BE2C (cell line): Measurements from ENCODE around the gene TMSB4X.

Experiments used
- DNase-seq: peaks from one replicate; pipeline ENCODE4 v3.0.0-alpha.2; 2020
- H3K27me3 ChIP-seq: fragments of 250-450 bp; sonication (Bioruptor Pico); 2 replicates; pipeline ENCODE4 v1.5.1; 2020; ENCODE audit warnings: mild to moderate bottlenecking
- H3K36me3 ChIP-seq: fragments of 250-450 bp; sonication (Bioruptor Pico); 2 replicates; pipeline ENCODE4 v1.5.1; 2020; ENCODE audit warnings: mild to moderate bottlenecking
- H3K4me1 ChIP-seq: fragments of 250-450 bp; sonication (Bioruptor Pico); 2 replicates; pipeline ENCODE4 v1.5.1; 2020
- H3K4me3 ChIP-seq: 2 replicates; pipeline ENCODE4 v1.5.1; 2011; ENCODE audit warnings: low read depth, low read length
- H3K9me3 ChIP-seq: fragments of 250-450 bp; sonication (Bioruptor Pico); 2 replicates; pipeline ENCODE4 v1.5.1; 2020
- CTCF ChIP-seq: IDR thresholded peaks from 2 replicates; pipeline ENCODE4 v1.5.1; 2012; ENCODE audit warnings: mild to moderate bottlenecking, low read depth, low read length

Gene TMSB4X

DNA sequence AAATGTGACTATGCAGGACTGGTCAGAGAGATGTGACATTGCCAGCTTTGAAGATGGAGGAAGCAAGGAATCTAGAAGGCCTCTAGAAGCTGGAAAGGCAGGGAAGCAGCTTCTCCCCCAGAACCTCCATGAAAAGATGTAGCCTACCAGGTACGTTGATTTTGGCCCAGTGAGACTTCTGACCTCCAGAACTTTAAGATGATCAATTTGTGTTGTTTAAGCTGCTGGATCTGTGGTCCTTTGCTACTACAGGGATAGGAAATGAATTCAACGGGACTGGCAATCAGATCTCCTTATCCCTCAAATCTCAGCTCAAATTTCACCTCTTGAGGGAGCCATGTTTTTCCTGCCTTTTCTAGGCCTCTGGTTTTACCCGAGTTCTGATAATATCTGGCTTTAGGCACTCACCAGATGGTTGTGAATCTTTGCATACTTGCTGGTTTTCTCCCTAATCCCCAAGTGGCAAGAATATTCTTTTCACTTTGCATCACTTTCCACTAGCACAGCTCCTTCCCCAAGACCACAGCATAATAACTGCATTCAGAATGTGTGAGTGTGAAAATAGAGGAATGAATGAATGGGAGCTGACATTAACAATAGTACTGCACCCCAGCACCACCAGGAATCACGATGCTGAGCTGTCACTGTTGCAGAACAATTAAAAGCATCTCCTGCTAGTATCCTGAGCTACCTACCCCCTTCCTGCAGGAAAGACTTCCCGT lies 25.5 kb upstream of the TMSB4X start:
- Histone ChIP-seq H3K36me3 (no peaks in the 10 kb centered on the region), H3K9me3 (no peaks in the 10 kb centered on the region), H3K27me3 (no peaks in the 10 kb centered on the region), H3K4me3 (no peak overlapping the region), H3K4me1 (peaks cover 5% of the 10 kb centered on the region; the same call in 1 of the 2 replicates)
- no peak for TF ChIP-seq CTCF
- no peak for DNase-seq

DNA sequence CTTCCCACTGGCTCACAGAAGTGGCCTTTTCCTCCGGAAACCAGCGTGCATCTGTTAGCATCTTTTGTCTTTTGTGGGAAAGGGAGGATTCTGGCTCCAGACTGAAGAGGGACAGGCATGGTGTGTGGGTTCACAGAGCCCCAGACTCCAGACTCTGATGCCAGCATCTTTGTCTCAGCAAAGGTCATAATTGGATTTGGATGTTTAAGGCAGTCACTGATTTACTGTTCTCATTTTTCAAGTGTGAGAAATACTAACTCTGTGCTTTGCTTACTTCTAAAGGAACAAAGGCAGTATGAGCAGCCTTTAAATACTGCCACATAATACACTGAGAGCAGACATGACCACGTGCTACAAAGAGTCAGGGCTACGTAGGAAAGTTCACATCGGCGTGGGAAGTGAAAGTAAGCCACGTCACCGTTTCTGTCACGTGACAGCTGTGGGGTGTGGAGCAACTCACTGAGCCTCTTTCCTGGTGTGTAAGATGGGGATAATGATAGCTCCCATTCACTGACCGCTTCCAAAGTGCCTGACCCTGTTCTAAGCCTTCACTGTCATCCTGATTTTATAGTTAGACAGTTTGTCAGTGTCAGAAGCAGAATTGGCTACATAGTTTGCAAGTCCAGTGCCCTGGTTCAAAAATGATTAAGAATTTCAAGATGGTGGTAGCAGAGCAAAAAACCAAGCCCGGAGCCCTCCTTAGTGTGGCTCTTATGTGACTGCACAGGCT lies 24.8 kb upstream of the TMSB4X start:
- H3K36me3 ChIP-seq, result no peaks in the 10 kb centered on the region
- H3K4me3 ChIP-seq, result no peak overlapping the region
- H3K4me1 ChIP-seq, result peaks cover 5% of the 10 kb centered on the region; the same call in 1 of the 2 replicates
- no peak for DNase-seq
- TF ChIP-seq CTCF, result no peak
- no peaks in the 10 kb centered on the region for H3K27me3 ChIP-seq
- no peaks in the 10 kb centered on the region for H3K9me3 ChIP-seq

DNA sequence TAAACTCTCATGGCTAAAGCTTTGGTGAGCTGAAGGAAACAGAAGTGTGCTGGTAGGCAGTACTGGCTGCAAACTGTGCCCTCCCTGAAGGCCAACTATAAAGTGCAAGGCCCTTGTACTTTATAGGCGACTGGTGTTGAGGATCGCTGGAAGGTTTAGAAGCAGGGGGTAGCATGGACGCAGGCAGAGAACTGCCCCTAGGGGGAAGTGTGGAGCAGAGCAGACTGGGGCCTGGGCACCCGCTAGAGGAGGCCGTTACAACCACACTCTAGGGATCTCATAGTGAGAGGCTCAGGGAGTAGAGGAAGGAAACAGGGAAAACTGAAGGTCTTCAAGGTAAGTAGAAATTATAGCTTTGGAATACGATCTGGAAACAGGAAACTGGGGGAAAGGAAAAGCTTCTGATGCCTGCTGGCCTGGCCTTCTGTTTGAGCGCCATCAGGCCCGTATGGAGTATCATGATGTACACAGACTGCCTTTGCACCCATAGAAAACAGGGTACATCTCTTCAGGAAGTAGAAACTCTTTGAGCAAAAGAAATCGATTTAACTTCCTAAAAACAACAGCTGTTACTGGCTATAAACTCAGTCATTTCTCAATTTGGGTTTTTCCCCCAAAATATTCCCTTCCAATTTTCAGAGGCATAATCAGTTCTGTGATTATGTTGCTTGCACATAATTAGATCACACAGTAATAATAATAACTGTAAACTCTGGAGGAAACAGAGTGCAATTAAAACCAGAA lies 23.9 kb upstream of the TMSB4X start:
- DNase-seq, result peak; percentile 53

GRCh38 chrX:12951595-12951975 lies 23.3 kb upstream of the TMSB4X start:
- Histone ChIP-seq H3K4me1 (peaks cover 5% of the 10 kb centered on the region; the same call in 1 of the 2 replicates), H3K4me3 (no peak overlapping the region), H3K27me3 (no peaks in the 10 kb centered on the region), H3K36me3 (no peaks in the 10 kb centered on the region), H3K9me3 (no peaks in the 10 kb centered on the region)
- TF ChIP-seq CTCF, result no peak
- no peak for DNase-seq

More for the DNA sequence above, 23.9 kb upstream of the TMSB4X start:
- peaks cover 5% of the 10 kb centered on the region; the same call in 1 of the 2 replicates for H3K4me1 ChIP-seq
- no peaks in the 10 kb centered on the region for H3K9me3 ChIP-seq
- H3K27me3 ChIP-seq, result no peaks in the 10 kb centered on the region
- no peaks in the 10 kb centered on the region for H3K36me3 ChIP-seq
- H3K4me3 ChIP-seq, result no peak overlapping the region
- TF ChIP-seq CTCF, result peak; percentile 63

GRCh38 chrX:12953420-12953819 lies 21.5 kb upstream of the TMSB4X start:
- no peak for DNase-seq
- no peak for TF ChIP-seq CTCF
- no peaks in the 10 kb centered on the region for H3K27me3 ChIP-seq
- no peak overlapping the region for H3K4me3 ChIP-seq
- no peaks in the 10 kb centered on the region for H3K9me3 ChIP-seq
- H3K4me1 ChIP-seq, result peaks cover 5% of the 10 kb centered on the region; the same call in 1 of the 2 replicates
- no peaks in the 10 kb centered on the region for H3K36me3 ChIP-seq
